B cell (primary cell): Measurements from ENCODE around the gene SORL1. TPM values are rescaled to one million over a fixed set of nuclear protein-coding genes. Genes with fewer than 3 reads are reported as not detected.

Source experiments
- ATAC-seq: fragments of 200-7000 bp; cut with Tn5 transposase; one replicate; pipeline ENCODE4 v1.10.0; 2021; ENCODE audit warnings: low read depth, mild to moderate bottlenecking, moderate number of reproducible peaks, moderate library complexity
- CTCF ChIA-PET: fragments of 350-600 bp; sonication (Branson Sonifier 250); formaldehyde crosslinking; loops from one replicate; lab custom pipeline; 2021; ENCODE audit warnings: antibody characterized with exemption, inconsistent platforms; lab: Charles Lee
- POLR2A ChIA-PET: fragments of 350-600 bp; sonication (Branson Sonifier 250); formaldehyde crosslinking; loops from one replicate; lab custom pipeline; 2021; ENCODE audit warnings: antibody characterized with exemption; lab: Charles Lee
- DNase-seq: peaks from one replicate; pipeline ENCODE4 v3.0.0; 2013
- H2AFZ ChIP-seq: 2 replicates; pipeline ENCODE4 v1.6.1; 2012; ENCODE audit warnings: mild to moderate bottlenecking, low read depth, low read length; ENCODE audit not compliant: insufficient read depth, poor library complexity, severe bottlenecking
- H3K27ac ChIP-seq, 2 donors: 1 replicate in 1 of 2; 2 replicates in 1 of 2; pipeline ENCODE4 v1.5.1; 2012 to 2013; ENCODE audit warnings: low read length in 2 of 2, mild to moderate bottlenecking in 2 of 2, moderate library complexity in 1 of 2
- H3K27me3 ChIP-seq, 4 experiments: fragments of 200-600 bp in 1 of 4; sonication (generic) in 1 of 4; replicated peaks in 1 of 4; 1 replicate in 2 of 4; 2 replicates in 2 of 4; pipeline versions ENCODE4 v1.6.1 to v1.7.0; 2013 to 2016; ENCODE audit warnings: low read length in 3 of 4, mild to moderate bottlenecking in 2 of 4, mixed read lengths in 1 of 4, moderate library complexity in 1 of 4; ENCODE audit not compliant: insufficient read depth in 4 of 4, control insufficient read depth in 3 of 4; ENCODE audit errors: control extremely low read depth in 1 of 4
- H3K36me3 ChIP-seq, 2 experiments: replicated peaks in 1 of 2; 1 replicate in 1 of 2; 2 replicates in 1 of 2; pipeline versions ENCODE4 v1.6.1 to v1.7.1; 2013; ENCODE audit warnings: low read length in 1 of 2; ENCODE audit not compliant: insufficient read depth in 2 of 2, control insufficient read depth in 1 of 2; ENCODE audit errors: control extremely low read depth in 1 of 2, extremely low read depth in 1 of 2
- H3K4me1 ChIP-seq, 2 donors: fragments of 200-600 bp in 1 of 2; sonication (generic) in 1 of 2; 1 replicate in 1 of 2; 2 replicates in 1 of 2; pipeline versions ENCODE4 v1.5.1 to v1.6.1; 2013 to 2017; ENCODE audit warnings: low read length in 2 of 2; ENCODE audit not compliant: control insufficient read depth in 2 of 2, insufficient read depth in 2 of 2
- H3K4me2 ChIP-seq: replicated peaks from 2 replicates; pipeline ENCODE3; 2012; ENCODE audit warnings: mild to moderate bottlenecking, low read depth, low read length; ENCODE audit not compliant: poor library complexity, severe bottlenecking
- H3K4me3 ChIP-seq, 5 experiments: fragments of 200-600 bp in 1 of 5; sonication (generic) in 1 of 5; 1 replicate in 3 of 5; 2 replicates in 2 of 5; pipeline versions ENCODE4 v1.5.1 to v1.7.0; 2011 to 2016; ENCODE audit warnings: low read length in 4 of 5, mild to moderate bottlenecking in 4 of 5, low read depth in 2 of 5, control low read depth in 1 of 5, moderate library complexity in 1 of 5; ENCODE audit not compliant: insufficient read depth in 1 of 5; ENCODE audit errors: control extremely low read depth in 1 of 5, extremely low read depth in 1 of 5
- H3K79me2 ChIP-seq: fragments of 200-600 bp; sonication (generic); one replicate; pipeline ENCODE4 v1.6.0; 2016; ENCODE audit warnings: low read length; ENCODE audit not compliant: control insufficient read depth, insufficient read depth
- H3K9ac ChIP-seq: fragments of 200-600 bp; sonication (generic); 2 replicates; pipeline ENCODE4 v1.6.1; 2017; ENCODE audit warnings: mild to moderate bottlenecking, low read length, moderate library complexity
- H3K9me3 ChIP-seq, 3 donors: one replicate each; pipeline versions ENCODE4 v1.6.1 to v1.7.1; 2013; ENCODE audit warnings: low read length in 2 of 3; ENCODE audit not compliant: control insufficient read depth in 2 of 3, insufficient read depth in 1 of 3; ENCODE audit errors: control extremely low read depth in 1 of 3
- H4K20me1 ChIP-seq: 2 replicates; pipeline ENCODE4 v1.6.0; 2012; ENCODE audit warnings: mild to moderate bottlenecking, low read length; ENCODE audit not compliant: insufficient read depth, control insufficient read depth, poor library complexity, severe bottlenecking
- H3K27ac Mint-ChIP-seq: one replicate; pipeline ENCODE4 v1.8.0; 2021; ENCODE audit warnings: mixed read lengths
- H3K27me3 Mint-ChIP-seq: one replicate; pipeline ENCODE4 v1.8.0; 2021; ENCODE audit warnings: mixed read lengths
- H3K4me1 Mint-ChIP-seq: one replicate; pipeline ENCODE4 v1.8.0; 2021; ENCODE audit warnings: mixed read lengths
- H3K4me3 Mint-ChIP-seq: one replicate; pipeline ENCODE4 v1.8.0; 2021; ENCODE audit warnings: mixed read lengths
- H3K9me3 Mint-ChIP-seq: one replicate; pipeline ENCODE4 v1.8.0; 2022; ENCODE audit warnings: mixed read lengths; ENCODE audit not compliant: insufficient read depth
- EZH2 ChIP-seq: IDR thresholded peaks from 2 replicates; pipeline ENCODE4 v1.6.1; 2012; ENCODE audit warnings: borderline replicate concordance, low read depth, mild to moderate bottlenecking, moderate library complexity, low read length; ENCODE audit not compliant: insufficient read depth, poor library complexity, severe bottlenecking
- WGBS: methylation state at CpG from one replicate; pipeline ENCODE4 v1.1.5; 2013; ENCODE audit warnings: missing lambda C conversion rate; ENCODE audit not compliant: insufficient coverage; 5-methylcytosine and 5-hydroxymethylcytosine counted together
- intact Hi-C: fragments of 100-400 bp; cut with micrococcal nuclease; formaldehyde crosslinking; loops from one replicate; pipeline ENCODE4 v1.10.0; 2022
- polyA plus RNA-seq: library from polyadenylated mRNA; depleted of rRNA; stranded (reverse); fragments of >200 nt; gene quantifications from 2 replicates; pipeline ENCODE4 v1.2.3, GENCODE V29; 2012
- total RNA-seq, 2 donors: library from RNA; stranded (reverse); fragments of 120-200 nt in 1 of 2; gene quantifications; 1 replicate in 1 of 2; 2 replicates in 1 of 2; pipeline versions ENCODE4 v1.2.3 to v1.2.4, GENCODE V29; 2013 to 2022
- TF ChIP-seq, protein P1 (sequence below): fragments of 200-600 bp; IDR thresholded peaks from one replicate; pipeline ENCODE4 v1.8.0; 2022; ENCODE audit warnings: antibody characterized with exemption, mild to moderate bottlenecking

The SORL1 gene
- total and polyA plus RNA-seq, 2 donors (not counting 1 experiment from before 2014, with no cell fraction given): 13.0 to 396 TPM

DNA sequence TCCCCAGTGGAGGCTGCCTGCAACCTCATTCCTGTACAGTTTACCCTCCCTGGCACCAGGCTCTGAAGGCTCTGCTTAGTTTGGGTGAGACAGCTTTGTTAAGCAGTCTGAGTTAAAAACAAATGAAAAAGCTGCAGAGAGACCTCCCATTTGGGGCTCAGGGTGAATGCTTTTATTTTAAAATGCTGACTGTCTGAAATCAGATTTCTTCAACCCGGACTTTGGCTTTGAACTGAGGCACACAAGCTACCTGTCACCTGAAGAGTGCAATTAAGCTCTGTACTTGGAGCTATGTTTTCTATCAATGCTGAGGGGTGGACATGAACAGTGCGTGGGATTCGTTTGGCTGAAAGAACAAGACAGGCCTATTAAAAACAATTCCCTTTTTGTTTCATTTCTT is 218.2 kb downstream of the SORL1 start:
- POLR2A ChIA-PET: no interaction called here
- WGBS: 83% methylated on average over 1 of the region's 3 CpGs

GRCh38 chr11:121670805-121671282 is 218.7 kb downstream of the SORL1 start:
- H3K27ac Mint-ChIP-seq: no peak overlapping the region
- no peaks in the 10 kb centered on the region for H3K79me2 ChIP-seq
- no peaks in the 10 kb centered on the region for H4K20me1 ChIP-seq
- intact Hi-C loops: no loop called here
- H3K36me3 ChIP-seq: no peaks in the 10 kb centered on the region
- H2AFZ ChIP-seq: no peak overlapping the region
- DNase-seq: no peak
- H3K9me3 Mint-ChIP-seq: no peaks in the 10 kb centered on the region
- H3K4me1 ChIP-seq: no peaks in the 10 kb centered on the region
- H3K9me3 ChIP-seq: peaks cover 0 to 2% (median 0%) of the 10 kb centered on the region in 3 donors
- no peaks in the 10 kb centered on the region for H3K27me3 ChIP-seq
- H3K27ac ChIP-seq: no peak overlapping the region
- peaks cover 6% of the 10 kb centered on the region for H3K27me3 Mint-ChIP-seq
- no peak for TF ChIP-seq EZH2
- TF ChIP-seq, protein P1, sequence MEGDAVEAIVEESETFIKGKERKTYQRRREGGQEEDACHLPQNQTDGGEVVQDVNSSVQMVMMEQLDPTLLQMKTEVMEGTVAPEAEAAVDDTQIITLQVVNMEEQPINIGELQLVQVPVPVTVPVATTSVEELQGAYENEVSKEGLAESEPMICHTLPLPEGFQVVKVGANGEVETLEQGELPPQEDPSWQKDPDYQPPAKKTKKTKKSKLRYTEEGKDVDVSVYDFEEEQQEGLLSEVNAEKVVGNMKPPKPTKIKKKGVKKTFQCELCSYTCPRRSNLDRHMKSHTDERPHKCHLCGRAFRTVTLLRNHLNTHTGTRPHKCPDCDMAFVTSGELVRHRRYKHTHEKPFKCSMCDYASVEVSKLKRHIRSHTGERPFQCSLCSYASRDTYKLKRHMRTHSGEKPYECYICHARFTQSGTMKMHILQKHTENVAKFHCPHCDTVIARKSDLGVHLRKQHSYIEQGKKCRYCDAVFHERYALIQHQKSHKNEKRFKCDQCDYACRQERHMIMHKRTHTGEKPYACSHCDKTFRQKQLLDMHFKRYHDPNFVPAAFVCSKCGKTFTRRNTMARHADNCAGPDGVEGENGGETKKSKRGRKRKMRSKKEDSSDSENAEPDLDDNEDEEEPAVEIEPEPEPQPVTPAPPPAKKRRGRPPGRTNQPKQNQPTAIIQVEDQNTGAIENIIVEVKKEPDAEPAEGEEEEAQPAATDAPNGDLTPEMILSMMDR: no peak
- no peak overlapping the region for H3K4me3 ChIP-seq
- H3K4me3 Mint-ChIP-seq: no peak overlapping the region
- H3K9ac ChIP-seq: no peak overlapping the region
- H3K4me2 ChIP-seq: no peak overlapping the region
- no peak for ATAC-seq
- CTCF ChIA-PET: no interaction called here
- no peaks in the 10 kb centered on the region for H3K4me1 Mint-ChIP-seq
- WGBS: 94% methylated on average over 4 of the region's 5 CpGs
- POLR2A ChIA-PET: no interaction called here

More for the DNA sequence above, 218.2 kb downstream of the SORL1 start:
- no peaks in the 10 kb centered on the region for H3K79me2 ChIP-seq
- no peak for TF ChIP-seq EZH2
- TF ChIP-seq, protein P1: no peak
- no peak overlapping the region for H3K4me2 ChIP-seq
- intact Hi-C loops: no loop called here
- DNase-seq (no peak), ATAC-seq (no peak)
- CTCF ChIA-PET: interaction anchor here (0.6 kb wide), 1 partner anchor 425 kb away, joined by 3 read pairs; no protein-coding TSS in a partner anchor
- no peaks in the 10 kb centered on the region for H4K20me1 ChIP-seq
- no peak overlapping the region for H2AFZ ChIP-seq
- no peaks in the 10 kb centered on the region for H3K4me1 ChIP-seq
- Mint-ChIP-seq H3K9me3 (no peaks in the 10 kb centered on the region), H3K27ac (no peak overlapping the region), H3K4me1 (no peaks in the 10 kb centered on the region), H3K27me3 (peaks cover 6% of the 10 kb centered on the region), H3K4me3 (no peak overlapping the region)
- no peaks in the 10 kb centered on the region for H3K27me3 ChIP-seq
- no peak overlapping the region for H3K27ac ChIP-seq
- H3K9ac ChIP-seq: no peak overlapping the region
- H3K4me3 ChIP-seq: no peak overlapping the region
- peaks cover 0 to 2% (median 0%) of the 10 kb centered on the region in 3 donors for H3K9me3 ChIP-seq
- no peaks in the 10 kb centered on the region for H3K36me3 ChIP-seq
